ACC112 (cell line): Measurements from ENCODE around the gene KCNJ1.

Experiments used
- H2AFZ ChIP-seq: fragments of 200-600 bp; sonication (generic); one replicate; pipeline ENCODE4 v1.6.0; 2017; ENCODE audit warnings: antibody characterized with exemption, low read length; ENCODE audit not compliant: unreplicated experiment
- H3K27ac ChIP-seq: fragments of 200-600 bp; sonication (generic); 2 replicates; pipeline ENCODE4 v1.5.1; 2014; ENCODE audit warnings: low read depth, mild to moderate bottlenecking, antibody characterized with exemption, low read length, moderate library complexity
- H3K27me3 ChIP-seq: fragments of 200-600 bp; sonication (generic); 2 replicates; pipeline ENCODE4 v1.6.1; 2014; ENCODE audit warnings: mild to moderate bottlenecking, antibody characterized with exemption, low read length, moderate library complexity, mixed read lengths; ENCODE audit not compliant: insufficient read depth
- H3K36me3 ChIP-seq: fragments of 200-600 bp; sonication (generic); 2 replicates; pipeline ENCODE4 v1.6.1; 2016; ENCODE audit warnings: mild to moderate bottlenecking, antibody characterized with exemption, low read length, moderate library complexity, mixed read lengths; ENCODE audit not compliant: insufficient read depth
- H3K4me1 ChIP-seq: fragments of 200-600 bp; sonication (generic); one replicate; pipeline ENCODE4 v1.6.1; 2016; ENCODE audit warnings: low read length, mixed read lengths; ENCODE audit not compliant: insufficient read depth, unreplicated experiment, control insufficient read depth
- H3K4me3 ChIP-seq: fragments of 200-600 bp; sonication (generic); 2 replicates; pipeline ENCODE4 v1.5.1; 2014; ENCODE audit warnings: mild to moderate bottlenecking, low read depth, low read length
- H3K79me2 ChIP-seq: fragments of 200-600 bp; sonication (generic); one replicate; pipeline ENCODE4 v1.6.0; 2016; ENCODE audit warnings: low read length; ENCODE audit not compliant: control insufficient read depth, unreplicated experiment, insufficient read depth

KCNJ1 gene

DNA sequence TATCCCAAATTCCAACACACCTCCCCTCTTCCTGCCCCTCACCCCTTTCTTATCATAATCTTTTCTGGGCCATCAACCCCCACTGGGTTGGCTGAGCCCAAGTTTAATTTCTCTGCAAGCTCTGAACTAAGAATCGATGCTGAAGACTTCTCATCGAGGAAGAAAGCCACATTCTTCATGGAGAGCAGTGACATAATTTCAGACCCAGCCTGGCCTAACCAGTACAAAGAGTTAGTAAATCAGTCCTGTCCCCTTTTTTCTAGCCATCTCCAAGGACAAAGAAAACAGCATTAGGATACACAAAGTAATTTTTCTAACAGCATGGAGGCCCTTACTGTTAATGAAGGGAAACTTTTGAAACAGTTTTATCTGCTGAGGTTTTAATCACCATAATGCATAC, 45.0 kb downstream of the KCNJ1 start:
- no peak overlapping the region for H3K4me3 ChIP-seq
- no peaks in the 10 kb centered on the region for H3K79me2 ChIP-seq
- H2AFZ ChIP-seq, result no peak overlapping the region
- H3K36me3 ChIP-seq, result no peaks in the 10 kb centered on the region
- H3K4me1 ChIP-seq, result no peaks in the 10 kb centered on the region
- H3K27me3 ChIP-seq, result 0 out of 2 replicates have a peak, but pooled peaks cover 3% of the 10 kb centered on the region
- no peak overlapping the region for H3K27ac ChIP-seq

DNA sequence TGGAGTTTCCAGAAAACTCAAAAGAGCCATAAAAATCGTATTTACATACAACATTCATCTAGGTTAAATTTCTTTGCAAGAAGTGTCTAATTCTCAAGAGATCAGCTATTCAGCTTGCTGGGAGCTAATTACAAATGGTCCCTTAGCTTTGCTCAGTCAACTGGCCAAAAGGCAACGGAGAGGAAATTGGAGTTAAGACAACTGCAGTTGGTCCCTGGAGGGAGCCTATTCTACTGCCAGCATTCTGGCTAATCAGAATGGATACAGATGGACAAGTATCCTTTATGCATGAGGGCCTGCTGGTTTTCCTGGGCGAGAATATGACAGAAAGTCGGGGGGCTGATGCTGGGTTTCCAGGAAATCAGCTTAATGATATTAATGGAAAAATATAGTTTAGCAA, 45.5 kb downstream of the KCNJ1 start:
- H3K27ac ChIP-seq, result no peak overlapping the region
- H2AFZ ChIP-seq, result no peak overlapping the region
- H3K79me2 ChIP-seq, result no peaks in the 10 kb centered on the region
- H3K4me3 ChIP-seq, result no peak overlapping the region
- H3K36me3 ChIP-seq, result no peaks in the 10 kb centered on the region
- no peaks in the 10 kb centered on the region for H3K4me1 ChIP-seq
- 0 out of 2 replicates have a peak, but pooled peaks cover 3% of the 10 kb centered on the region for H3K27me3 ChIP-seq

DNA sequence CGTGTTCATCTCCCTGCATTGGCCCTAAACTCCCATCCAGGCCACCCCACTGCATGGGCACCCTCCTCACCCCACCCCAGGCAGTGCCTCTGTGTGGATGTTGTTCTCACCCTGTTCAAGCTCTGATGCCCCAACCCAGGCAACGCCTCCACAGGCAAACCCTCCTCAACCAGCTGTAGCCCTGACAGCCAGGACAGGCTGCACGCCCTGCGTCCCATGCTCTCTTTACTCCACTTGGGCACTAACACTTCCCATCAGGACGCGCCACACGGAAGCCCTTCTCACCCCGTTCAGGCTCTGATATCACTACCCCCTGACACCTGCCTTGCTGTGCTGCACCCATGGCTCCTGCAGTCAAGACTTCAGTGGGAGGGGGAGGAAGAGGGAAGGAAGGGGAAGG, 47.9 kb downstream of the KCNJ1 start:
- Histone ChIP-seq H3K4me3 (no peak overlapping the region), H2AFZ (no peak overlapping the region), H3K27me3 (0 out of 2 replicates have a peak, but pooled peaks cover 3% of the 10 kb centered on the region), H3K27ac (no peak overlapping the region), H3K36me3 (no peaks in the 10 kb centered on the region), H3K79me2 (no peaks in the 10 kb centered on the region), H3K4me1 (peaks cover 6% of the 10 kb centered on the region)

DNA sequence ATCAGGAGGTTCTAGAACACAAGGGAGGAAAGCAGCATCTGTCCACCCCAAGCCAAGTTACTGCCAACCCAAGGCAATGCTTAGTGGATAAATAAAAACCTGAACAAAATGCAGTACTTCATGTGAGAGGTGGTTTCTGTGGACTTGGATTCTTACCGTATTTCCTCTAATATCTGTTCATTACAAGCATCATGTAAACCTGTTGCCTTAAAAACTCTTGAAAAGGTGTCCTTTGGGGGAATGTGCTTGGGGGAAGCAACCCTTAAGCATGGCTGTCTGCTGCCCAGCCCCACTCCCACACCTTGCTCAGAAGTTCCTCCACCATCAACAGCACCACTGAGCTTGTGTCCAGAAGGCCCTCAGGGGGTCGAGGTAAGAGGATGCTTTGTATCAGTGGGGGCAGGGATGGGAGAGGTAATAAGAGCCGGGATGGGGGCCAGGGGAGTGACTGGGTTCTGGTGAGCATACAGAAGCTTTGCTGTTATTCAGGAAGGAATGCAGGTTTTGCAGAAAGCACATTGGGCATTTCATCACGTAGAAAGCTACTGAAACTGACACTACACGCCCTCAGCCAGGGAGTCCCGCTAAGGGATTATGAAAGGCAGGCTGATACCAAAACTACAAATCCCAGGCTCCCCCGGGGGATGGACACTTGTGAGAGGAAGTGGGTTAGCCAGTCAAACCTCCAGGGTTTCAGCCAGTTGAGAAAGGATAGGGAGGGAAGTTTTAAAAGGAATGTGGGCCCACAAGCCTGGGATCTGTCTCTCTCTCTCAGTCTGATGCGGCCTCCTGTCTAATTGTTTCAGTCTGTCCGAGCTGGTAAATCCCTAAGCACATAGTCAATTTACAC, 52.0 kb downstream of the KCNJ1 start:
- no peak overlapping the region for H3K27ac ChIP-seq
- peaks cover 6% of the 10 kb centered on the region for H3K4me1 ChIP-seq
- H3K79me2 ChIP-seq, result no peaks in the 10 kb centered on the region
- no peaks in the 10 kb centered on the region for H3K27me3 ChIP-seq
- no peak overlapping the region for H2AFZ ChIP-seq
- no peak overlapping the region for H3K4me3 ChIP-seq
- no peaks in the 10 kb centered on the region for H3K36me3 ChIP-seq

DNA sequence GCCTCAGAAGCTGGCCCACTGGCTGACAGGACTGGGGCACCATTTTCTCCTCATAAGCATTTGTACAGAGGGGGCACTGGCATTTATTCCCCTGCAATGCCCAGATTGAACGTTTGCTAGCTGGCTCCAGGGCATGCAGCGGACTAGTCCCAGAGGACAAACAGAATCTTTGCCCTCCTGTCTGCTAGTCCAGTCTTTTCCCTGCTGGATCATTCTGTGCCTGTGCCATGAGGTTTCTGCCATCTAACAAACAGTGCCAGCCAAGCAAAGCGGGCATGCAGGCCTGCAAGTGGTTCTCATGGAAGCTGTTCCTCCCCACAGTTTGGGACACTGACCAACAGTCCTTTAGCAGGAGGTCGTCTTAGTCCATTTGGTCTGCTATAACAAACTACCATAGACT, 53.4 kb downstream of the KCNJ1 start:
- H2AFZ ChIP-seq, result no peak overlapping the region
- no peaks in the 10 kb centered on the region for H3K27me3 ChIP-seq
- H3K36me3 ChIP-seq, result no peaks in the 10 kb centered on the region

DNA sequence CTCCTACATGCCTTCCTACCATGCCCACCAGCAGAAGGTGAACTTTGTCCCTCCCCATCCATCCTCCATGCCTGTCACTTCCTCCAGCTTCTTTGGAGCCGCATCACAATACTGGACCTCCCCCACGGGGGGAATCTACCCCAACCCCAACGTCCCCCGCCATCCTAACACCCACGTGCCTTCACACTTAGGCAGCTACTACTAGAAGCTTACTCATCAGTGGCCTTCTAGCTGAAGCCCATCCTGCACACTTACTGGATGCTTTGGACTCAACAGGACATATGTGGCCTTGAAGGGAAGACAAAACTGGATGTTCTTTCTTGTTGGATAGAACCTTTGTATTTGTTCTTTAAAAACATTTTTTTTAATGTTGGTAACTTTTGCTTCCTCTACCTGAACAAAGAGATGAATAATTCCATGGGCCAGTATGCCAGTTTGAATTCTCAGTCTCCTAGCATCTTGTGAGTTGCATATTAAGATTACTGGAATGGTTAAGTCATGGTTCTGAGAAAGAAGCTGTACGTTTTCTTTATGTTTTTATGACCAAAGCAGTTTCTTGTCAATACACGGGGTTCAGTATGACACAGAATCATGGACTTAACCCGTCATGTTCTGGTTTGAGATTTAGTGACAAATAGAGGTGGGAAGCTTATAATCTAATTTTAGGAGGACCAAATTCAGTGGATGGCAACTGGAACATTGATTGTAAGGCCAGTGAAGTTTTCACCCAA, 56.1 kb downstream of the KCNJ1 start:
- no peaks in the 10 kb centered on the region for H3K36me3 ChIP-seq
- H3K27me3 ChIP-seq, result no peaks in the 10 kb centered on the region
- no peak overlapping the region for H2AFZ ChIP-seq
- no peak overlapping the region for H3K4me3 ChIP-seq
- H3K27ac ChIP-seq, result no peak overlapping the region
- H3K79me2 ChIP-seq, result no peaks in the 10 kb centered on the region
- peaks cover 6% of the 10 kb centered on the region for H3K4me1 ChIP-seq

More for the DNA sequence above, 53.4 kb downstream of the KCNJ1 start:
- Histone ChIP-seq H3K27ac (no peak overlapping the region), H3K4me3 (no peak overlapping the region), H3K79me2 (no peaks in the 10 kb centered on the region), H3K4me1 (peaks cover 6% of the 10 kb centered on the region)

DNA sequence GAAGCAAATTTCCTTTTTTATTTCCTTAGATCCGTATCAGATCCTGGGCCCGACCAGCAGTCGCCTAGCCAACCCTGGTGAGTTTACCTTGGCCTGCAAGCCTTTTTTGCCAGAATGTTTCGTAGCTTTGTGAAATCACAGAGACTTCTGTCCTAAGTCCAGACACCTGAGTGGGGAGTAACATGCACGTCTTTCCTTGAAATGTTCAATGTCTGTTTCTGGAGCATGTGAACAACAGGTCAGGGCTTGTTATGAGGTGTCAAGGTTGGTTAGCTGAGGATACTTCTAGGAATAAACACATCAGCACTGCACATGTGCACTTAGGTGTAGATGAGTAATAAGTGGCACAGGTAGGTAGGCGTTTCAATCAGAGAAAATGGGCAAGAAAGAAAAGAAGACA, 58.0 kb downstream of the KCNJ1 start:
- Histone ChIP-seq H2AFZ (no peak overlapping the region), H3K27ac (no peak overlapping the region), H3K36me3 (0 out of 2 replicates have a peak, but pooled peaks cover 5% of the 10 kb centered on the region), H3K79me2 (no peaks in the 10 kb centered on the region), H3K27me3 (no peaks in the 10 kb centered on the region), H3K4me3 (no peak overlapping the region), H3K4me1 (no peaks in the 10 kb centered on the region)

DNA sequence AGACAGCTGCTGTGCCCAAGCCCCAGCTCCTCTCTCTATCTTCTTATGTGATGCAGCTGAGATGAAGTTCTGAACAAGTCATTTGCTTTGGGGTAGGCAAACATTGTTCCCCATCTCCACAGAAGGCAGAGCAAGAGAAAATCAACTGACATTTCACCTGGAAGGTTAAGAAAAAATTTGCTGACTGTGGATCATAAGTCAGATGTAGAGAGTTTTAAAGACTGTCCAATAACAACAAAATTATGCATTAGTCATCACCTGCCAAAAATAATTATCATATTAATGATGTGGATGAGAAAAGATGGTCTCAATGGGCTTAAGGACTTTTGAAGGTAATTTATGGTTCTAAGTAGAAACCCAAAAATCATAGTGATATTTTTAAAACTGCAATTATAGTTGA, 59.2 kb downstream of the KCNJ1 start:
- Histone ChIP-seq H3K79me2 (no peaks in the 10 kb centered on the region), H3K36me3 (0 out of 2 replicates have a peak, but pooled peaks cover 5% of the 10 kb centered on the region), H3K27me3 (no peaks in the 10 kb centered on the region), H3K4me1 (no peaks in the 10 kb centered on the region), H3K4me3 (no peak overlapping the region), H3K27ac (no peak overlapping the region), H2AFZ (no peak overlapping the region)

DNA sequence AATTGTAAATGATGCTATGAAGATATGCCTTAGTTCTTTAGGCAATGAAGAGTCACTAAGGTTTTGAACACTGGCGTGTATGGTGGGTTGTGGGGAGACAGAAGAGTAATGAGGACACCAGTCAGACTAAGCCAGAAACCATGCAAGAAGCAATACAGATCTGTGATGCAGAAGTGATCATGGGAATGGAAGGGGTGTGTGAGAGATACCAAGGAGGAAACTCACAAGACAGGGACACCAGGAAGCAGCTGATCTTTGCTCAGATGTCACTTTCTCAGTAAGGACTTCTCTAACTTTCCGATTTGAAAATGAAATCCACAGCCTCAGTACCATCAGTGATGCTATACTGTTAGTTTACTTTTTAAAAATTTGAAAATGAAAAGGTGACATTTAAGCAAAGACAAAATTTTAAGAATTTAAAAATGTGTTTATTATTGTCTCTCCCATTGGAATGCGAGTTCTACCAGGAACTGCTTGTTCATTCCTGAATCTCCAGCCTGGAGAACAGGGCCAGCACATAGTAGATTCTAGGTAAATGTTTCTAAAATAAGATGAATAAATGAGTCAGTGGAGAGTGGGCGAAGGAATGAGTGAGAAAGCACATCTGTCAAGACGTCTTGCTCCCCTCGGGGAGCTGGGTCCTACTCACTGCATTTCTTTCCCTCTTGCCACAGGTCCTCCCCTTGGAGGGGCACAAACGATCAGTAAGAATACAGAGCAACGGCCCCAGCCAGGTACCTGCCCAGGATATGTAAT, 60.4 kb downstream of the KCNJ1 start:
- Histone ChIP-seq H3K4me1 (no peaks in the 10 kb centered on the region), H3K79me2 (no peaks in the 10 kb centered on the region), H3K27ac (no peak overlapping the region), H2AFZ (no peak overlapping the region), H3K36me3 (0 out of 2 replicates have a peak, but pooled peaks cover 5% of the 10 kb centered on the region), H3K4me3 (no peak overlapping the region), H3K27me3 (no peaks in the 10 kb centered on the region)

DNA sequence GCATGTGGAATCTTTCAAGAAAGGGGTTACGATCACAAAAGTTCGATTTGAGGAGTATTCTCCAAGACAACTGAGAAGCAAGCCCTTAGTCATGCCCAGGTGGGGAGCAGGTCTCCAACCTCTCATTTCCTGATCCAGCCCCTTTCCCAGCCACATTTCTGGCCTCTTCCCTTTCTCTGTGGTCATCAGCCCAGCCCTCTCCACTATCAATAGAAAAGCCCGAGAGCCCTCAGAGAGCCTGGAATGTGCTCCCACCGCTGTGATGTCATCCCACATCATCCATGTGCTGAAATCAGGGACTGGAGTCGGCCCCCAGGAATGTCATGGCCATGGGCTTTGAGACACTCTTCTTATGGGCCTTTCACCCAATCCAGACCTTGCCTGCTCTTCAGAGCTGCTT, 62.6 kb downstream of the KCNJ1 start:
- no peaks in the 10 kb centered on the region for H3K27me3 ChIP-seq
- H3K27ac ChIP-seq, result no peak overlapping the region
- H3K36me3 ChIP-seq, result 0 out of 2 replicates have a peak, but pooled peaks cover 5% of the 10 kb centered on the region
- H3K4me3 ChIP-seq, result no peak overlapping the region
- no peaks in the 10 kb centered on the region for H3K4me1 ChIP-seq
- no peak overlapping the region for H2AFZ ChIP-seq
- H3K79me2 ChIP-seq, result no peaks in the 10 kb centered on the region
